Measurements from ENCODE around the gene PHF13.

Gene PHF13

GRCh38 chr1:6667139-6667538, 53.6 kb downstream of the PHF13 start:
- no peak for FAIRE-seq

- no peak for FAIRE-seq
Observed at GRCh38 chr1:6668503-6668902, 55.0 kb downstream of the PHF13 start.

DNA sequence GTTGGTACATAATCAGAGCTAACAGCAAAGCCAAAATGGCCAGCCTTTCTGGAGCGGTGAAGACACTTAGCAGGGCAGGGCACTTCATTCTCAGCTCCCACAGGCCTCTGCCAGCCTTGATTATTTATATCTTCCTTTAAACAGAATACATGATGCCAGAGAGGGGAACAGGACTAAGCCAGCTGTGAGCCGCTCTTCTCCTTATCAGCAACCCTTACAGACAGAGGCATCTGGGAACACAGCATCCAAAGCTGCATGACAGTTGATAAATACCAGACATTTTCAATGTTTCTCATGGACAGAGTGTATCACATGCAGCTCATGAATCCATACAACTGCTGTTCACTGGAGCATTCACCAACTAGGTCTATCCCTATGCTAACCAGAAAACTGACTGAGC, 59.0 kb downstream of the PHF13 start:
- FAIRE-seq: no peak
